ENCODE data around the gene ABCB4.

- no peak for TF ChIP-seq GATA2 (IDR thresholded peaks at IDR 0.05; ENCODE audit: low read depth, low read length)
- TF ChIP-seq GATA3 (IDR thresholded peaks at IDR 0.05; ENCODE audit: low read depth, low read length): no peak
Observed at GRCh38 chr7:87482115-87482514, 6.6 kb upstream of the ABCB4 start.

Data from SH-SY5Y (cell line).